HepG2 (cell line): Measurements from ENCODE around the gene PLXNA4.

ENCODE experiments used
- JUN ChIP-seq: sonication (generic); formaldehyde crosslinking; IDR thresholded peaks from 2 replicates; pipeline ENCODE4 v1.4.0; 2020; ENCODE audit warnings: mild to moderate bottlenecking, missing genetic modification reagents
- PHF5A ChIP-seq: IDR thresholded peaks from one replicate; pipeline ENCODE4 v1.6.1; 2018; ENCODE audit warnings: low read depth, missing genetic modification reagents; ENCODE audit not compliant: unreplicated experiment
- POLR2G ChIP-seq: fragments of 200-400 bp; formaldehyde crosslinking; IDR thresholded peaks from 2 replicates; pipeline ENCODE4 v1.6.1; 2018; ENCODE audit warnings: mild to moderate bottlenecking, low read depth, low read length, moderate library complexity
- TF ChIP-seq, protein P1 (sequence below): IDR thresholded peaks from 2 replicates; pipeline ENCODE4 v1.6.1; 2012; ENCODE audit warnings: inconsistent platforms
- TF ChIP-seq, protein P2 (sequence below): sonication (generic); formaldehyde crosslinking; IDR thresholded peaks from 2 replicates; pipeline ENCODE4 v1.5.0; 2020; ENCODE audit warnings: mild to moderate bottlenecking, missing genetic modification reagents, moderate library complexity

DNA sequence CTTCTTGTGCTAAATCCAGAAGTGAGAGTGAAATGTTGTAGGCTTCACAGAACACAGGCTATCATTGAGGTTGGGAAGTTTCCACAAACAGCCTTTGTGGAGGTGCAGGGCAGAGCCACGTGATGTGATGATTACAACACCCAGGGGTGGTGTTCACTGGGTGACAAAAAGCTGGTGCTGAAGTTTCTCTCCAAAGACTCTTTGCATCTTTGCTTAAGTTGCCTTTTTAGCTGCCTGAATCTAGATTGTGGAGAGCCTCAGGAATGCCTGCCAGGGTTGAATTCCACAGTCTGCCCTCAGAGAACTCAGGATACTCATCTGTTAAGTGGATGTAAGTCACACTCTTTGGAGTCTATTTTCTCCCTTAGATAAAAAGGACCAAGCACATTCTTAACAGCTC lies 56.3 kb downstream of the PLXNA4 start:
- TF ChIP-seq POLR2G (no peak), JUN (CRISPR knock-in tag) (no peak), PHF5A (CRISPR knock-in tag) (no peak)
- TF ChIP-seq, protein P1, sequence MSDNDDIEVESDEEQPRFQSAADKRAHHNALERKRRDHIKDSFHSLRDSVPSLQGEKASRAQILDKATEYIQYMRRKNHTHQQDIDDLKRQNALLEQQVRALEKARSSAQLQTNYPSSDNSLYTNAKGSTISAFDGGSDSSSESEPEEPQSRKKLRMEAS, result no peak
- TF ChIP-seq, protein P2, sequence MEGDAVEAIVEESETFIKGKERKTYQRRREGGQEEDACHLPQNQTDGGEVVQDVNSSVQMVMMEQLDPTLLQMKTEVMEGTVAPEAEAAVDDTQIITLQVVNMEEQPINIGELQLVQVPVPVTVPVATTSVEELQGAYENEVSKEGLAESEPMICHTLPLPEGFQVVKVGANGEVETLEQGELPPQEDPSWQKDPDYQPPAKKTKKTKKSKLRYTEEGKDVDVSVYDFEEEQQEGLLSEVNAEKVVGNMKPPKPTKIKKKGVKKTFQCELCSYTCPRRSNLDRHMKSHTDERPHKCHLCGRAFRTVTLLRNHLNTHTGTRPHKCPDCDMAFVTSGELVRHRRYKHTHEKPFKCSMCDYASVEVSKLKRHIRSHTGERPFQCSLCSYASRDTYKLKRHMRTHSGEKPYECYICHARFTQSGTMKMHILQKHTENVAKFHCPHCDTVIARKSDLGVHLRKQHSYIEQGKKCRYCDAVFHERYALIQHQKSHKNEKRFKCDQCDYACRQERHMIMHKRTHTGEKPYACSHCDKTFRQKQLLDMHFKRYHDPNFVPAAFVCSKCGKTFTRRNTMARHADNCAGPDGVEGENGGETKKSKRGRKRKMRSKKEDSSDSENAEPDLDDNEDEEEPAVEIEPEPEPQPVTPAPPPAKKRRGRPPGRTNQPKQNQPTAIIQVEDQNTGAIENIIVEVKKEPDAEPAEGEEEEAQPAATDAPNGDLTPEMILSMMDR (CRISPR knock-in tag), result no peak
